ENCODE results near the gene TEKT3.

DNA sequence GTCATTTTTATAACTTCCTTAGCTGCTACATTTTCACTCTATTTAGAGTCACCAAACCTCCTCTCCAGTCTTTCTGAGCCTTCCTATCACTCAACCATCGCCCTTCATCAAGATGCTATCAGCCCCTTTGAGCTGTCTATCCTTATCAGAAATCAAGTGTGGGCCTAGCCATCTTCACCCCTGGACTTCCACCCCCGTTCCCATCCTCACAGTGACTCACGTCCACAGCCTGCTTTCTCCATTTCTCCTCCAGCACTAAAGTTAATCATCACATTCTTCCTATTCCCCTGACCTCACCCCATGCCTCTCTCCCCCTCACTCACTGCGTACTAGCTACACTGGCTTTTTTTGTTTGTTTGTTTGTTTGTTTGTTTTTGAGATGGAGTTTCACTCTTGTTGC lies 2.4 kb upstream of the TEKT3 start:
- TF ChIP-seq CTCF (IDR thresholded peaks at IDR 0.05; ENCODE audit: low read depth, low read length, missing input control) (no peak), MAX (IDR thresholded peaks at IDR 0.05) (no peak), TAF1 (conservative IDR thresholded peaks at IDR 0.05) (no peak), FOXA2 (IDR thresholded peaks at IDR 0.05) (no peak)
